HUDEP-2 (cell line): ENCODE results near the gene LCP2.

ENCODE experiments used
- DNase-seq, 76 experiments: peaks; one replicate each; lab custom pipeline; 2025; ENCODE audit not compliant: unreplicated experiment in 76 of 76; lab: John Stamatoyannopoulos, UW

Gene LCP2

DNA sequence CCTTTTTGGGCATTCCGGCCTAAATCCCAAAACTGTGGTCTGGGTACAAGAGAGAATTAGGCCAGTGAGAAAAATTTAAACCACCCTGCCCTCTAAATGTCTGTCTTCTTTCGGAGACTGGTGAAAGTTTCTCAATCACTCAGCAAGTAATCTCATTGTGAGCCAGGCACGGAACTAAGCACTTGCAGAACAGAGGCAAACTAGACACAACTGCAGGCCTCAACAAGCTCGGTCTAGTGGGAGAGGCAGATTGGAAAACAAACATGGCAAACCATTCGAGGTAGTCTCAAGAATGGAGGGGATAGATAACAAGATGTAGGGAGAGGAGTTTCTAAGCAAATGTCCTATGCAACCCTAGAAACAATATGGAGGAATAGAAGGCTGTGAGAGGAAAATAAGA, 73.7 kb downstream of the LCP2 start:
- no peak for DNase-seq

DNA sequence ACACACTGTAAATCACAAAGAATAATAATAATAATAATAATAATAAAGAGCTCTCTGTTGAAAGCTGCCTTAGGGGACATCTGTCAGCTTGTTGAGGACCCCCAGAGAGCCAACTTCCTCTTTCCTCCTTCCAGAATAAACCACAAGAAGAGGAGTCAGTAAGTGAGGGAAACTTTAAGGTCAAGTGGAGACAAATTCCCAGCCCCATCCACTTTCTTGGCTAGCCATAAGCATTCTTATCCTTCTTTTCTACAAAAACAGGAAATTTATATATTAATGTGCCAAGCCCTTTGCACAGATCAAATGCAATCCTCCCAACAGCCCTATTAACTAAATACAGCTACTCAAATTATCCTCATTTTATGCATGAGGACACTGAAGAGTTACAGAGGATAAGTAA, 74.2 kb downstream of the LCP2 start:
- no peak for DNase-seq

DNA sequence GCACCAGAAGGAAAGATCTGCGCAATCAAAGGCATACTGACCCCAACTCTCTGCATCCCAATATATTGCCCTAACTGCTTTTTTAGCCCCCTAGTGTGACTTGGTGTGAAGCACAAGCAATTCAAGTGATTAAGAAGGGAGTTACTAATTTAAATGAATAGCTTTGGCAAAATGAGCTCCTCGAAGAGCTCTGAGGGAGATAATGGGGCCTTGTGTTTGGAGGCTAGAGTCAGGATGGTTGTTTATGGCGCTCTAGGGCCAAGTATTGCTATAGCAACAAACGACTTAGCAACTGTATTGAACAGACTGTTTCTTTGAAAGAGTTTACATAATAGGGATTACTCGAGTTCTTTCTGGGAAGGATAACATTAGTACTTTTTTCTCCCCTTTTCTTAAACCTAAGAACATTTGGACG, 76.2 kb downstream of the LCP2 start:
- DNase-seq: peak in 1 of 76 experiments; percentile 1

DNA sequence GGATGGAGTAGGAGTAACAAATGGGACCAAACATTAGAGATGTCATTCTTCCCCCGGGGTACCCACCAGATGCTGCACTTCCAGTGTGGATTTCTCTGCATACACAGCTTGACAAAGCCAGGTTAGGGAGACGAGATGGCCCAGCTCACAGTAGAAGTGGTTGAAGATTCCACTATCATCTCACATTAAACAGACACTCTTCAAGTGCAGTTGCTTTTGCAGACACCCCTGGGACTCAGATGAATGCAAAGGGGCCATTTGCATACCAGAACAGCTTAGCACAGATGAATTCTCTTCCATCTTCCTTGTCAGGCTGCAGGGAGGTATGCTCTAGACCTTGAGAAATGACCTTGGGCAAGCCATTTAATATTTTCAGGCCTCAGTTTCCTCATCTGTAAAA, 77.4 kb downstream of the LCP2 start:
- no peak for DNase-seq

DNA sequence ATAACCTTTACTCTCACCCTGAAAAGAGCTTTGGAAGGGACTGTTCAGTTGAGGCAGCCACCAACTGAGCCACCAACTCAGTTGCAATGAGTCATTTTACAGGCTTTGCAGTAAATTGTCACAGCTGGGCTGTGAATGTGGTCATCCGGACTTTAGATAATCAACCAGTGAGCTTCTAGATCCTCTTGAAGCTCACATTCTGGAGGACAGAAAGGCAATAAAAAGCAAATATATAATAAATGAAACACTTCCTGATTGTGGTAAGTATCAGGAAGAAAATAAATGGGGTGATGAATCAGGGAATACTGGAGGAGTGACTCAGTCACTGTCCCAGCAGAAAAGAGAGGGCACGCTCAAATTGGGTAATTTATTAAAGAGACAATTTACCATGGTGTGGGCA, 78.0 kb downstream of the LCP2 start:
- DNase-seq: no peak

DNA sequence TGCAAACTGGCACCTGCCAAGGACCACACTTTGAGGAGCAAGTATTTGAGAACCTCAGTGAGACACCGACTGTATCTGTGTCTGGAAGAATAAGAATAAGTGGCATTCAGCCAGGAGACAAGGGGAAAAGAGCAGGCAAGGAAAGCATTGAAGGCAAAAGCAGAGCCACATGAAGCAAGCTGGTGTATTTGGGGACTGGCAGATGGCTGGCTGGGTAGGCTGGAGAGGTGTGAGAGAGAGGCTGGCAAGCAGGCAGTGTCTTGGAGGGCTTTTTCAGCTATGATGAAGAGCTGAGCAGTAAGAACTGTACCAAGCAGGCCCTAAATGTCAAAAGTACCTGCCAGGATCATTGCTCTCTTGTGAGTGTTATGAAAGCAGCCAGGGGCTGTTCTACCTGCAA, 78.9 kb downstream of the LCP2 start:
- no peak for DNase-seq

DNA sequence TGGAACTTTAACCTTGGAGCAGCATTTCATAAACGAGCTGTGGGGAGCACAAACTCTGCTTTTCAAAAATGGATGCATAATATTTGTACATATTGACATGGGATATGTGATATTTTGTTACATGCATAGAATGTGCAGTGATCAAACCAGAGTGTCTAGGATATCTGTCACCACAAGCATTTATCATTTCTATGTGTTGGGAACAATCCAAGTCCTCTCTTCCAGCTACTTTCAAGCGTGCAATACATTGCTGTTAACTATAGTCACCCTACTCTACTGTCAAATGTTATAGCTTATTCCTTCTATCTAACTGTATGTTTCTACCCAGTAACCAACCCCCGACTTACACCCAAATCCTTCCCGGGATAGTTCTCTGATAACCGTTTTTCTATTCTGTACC, 79.7 kb downstream of the LCP2 start:
- no peak for DNase-seq

DNA sequence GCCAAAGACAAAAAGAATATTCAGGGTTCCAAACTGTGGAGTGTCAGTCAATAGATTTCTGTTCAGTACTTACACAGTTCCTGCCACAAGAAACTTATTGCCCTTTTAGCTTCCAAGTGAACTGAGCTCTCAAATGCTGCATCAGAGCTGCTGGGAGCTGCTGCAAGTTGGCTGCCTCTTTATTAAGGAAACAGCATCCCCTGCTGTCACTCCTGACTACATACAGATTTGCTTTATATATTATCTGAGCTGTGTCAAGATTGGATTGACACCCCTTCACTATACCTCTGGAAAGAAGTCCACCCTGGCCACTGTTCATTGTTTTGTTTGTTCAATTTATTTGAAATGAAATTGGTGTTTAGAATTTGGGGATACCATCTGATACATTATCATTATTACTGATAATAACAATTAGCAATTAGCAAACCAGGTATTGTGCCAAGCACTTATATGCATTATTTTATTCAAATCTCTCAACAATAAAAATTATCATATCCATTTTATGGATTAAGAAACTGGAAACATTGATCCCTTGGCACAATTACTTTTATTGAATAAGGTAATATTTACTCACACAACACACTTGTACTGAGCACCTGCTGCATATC, 81.2 kb downstream of the LCP2 start:
- DNase-seq: peak in 31 of 76 experiments; percentile 1 to 57 (median 14)

DNA sequence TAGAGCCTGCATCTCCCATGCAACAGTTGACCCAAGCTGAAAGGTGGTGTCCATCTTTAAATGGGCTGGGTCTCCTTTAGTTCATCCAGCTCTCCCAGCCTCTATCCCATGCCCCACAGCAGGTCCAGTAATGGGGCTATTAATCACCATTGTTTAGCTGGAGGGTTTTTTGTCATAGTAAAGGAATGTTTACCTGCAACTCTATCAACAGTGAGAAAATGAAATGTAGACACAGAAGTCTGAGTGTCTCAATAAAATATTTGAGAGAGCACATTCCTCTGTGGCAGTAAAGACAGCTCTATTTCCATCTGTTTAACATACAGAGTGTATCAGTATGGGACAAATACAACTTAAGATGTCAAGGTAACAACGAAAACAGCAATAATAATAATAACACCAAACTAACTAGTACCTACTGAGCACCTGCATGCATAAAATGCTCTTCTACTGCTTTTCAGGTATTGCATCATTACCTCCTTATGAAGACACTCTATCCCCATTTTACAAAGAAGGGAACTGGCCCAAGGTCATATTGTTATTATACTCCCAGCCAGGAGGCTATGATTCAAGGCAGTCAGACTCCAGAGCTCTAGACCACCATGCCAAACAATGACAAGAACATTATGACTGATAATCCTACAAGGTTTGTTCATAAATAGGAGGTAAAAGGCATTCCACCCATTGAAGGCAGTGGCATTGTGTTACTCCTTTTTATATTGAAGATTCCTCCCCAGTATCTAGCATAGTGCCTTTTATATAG, 85.8 kb downstream of the LCP2 start:
- no peak for DNase-seq

DNA sequence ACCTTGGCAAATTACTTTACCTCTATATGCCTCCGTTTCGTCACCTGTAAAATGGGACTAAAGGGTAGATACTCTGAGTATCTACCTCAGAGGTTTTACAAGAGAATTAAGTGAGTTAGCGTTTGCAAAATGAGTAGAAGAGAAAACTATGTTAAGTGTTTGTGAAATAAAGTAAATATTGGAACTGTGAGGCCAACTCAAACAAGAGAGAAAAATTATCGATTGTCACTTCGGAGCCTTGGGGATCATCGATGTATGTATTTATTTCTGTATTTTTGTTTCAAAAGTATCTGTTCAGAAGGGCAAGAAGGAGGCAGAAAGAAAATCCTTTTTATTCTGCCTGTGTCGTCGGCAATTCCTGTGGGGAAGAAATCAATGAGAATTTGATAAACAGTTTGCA, 90.6 kb downstream of the LCP2 start:
- no peak for DNase-seq

DNA sequence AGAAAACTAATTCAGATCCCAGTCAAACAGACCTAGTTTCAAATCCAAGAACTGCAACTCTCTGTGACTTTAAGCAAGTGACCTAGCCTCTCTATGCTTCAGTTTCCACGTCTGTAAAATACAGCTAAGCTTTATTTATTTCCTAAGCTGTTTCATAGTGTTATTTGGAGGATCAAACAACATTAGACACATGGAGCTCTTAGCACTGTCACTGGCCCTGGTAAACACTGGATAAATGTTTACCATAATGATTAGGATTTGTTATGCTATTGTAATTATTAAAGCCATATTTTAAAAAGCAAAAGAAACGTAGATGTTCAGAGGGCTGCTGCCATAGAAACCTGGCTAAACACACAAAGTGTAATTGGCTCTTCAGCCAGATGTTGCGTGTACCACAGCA, 91.4 kb downstream of the LCP2 start:
- DNase-seq: no peak

DNA sequence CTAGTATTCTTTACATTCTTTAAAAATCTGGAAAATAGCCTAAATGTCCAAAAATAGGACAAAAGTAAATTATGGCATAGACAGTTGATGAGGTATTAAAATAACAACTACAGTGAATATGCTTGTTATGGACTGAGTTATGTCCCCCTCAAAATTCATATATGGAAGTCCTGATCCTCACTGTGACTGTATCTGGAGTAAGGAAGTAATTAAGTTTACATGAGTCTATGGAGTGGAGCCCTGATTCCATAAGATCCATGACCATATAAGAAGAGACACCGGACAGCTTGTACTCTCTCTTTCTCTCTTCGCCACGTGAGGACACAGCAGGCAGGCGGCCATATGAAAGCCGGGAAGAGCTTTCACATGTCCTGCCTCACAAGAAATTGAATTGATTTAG, 93.4 kb downstream of the LCP2 start:
- DNase-seq: no peak

DNA sequence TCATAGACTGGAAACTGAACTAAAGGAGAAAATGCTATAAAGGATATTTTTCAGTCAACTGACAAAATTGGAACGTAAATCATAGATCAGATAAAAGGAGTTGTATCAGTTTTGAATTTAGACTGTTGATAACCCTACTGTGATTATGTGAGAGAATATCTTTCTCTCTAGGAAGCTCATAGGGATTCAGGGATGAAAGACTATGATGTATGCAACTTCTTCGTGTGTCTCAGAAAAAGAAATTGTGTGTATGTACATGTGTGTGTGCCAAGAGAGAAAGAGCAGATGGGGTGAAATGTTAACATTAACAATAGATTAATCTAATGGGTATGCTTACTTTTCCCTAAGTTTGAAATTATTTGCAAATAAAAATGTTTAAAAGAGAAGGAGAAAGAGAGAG, 95.5 kb downstream of the LCP2 start:
- no peak for DNase-seq

DNA sequence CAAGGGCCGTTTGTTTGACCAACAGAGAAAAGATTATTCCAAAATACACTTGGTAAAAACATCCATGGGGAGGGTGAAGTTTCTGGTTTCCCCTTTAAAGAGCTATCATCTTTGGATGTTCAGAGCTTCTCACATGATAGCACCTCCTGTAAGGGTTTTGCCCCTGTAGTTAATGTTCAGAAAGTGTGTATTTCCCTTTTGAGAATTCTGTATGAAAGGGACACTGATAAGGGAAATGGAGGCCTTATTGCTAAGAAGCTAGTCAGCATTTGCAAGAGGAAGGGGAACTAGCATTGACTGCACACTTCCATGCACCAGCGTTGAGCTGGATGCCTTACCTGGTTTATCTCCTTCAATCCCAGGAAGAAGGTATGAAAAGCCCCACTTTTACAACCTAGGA, 96.3 kb downstream of the LCP2 start:
- DNase-seq: no peak

DNA sequence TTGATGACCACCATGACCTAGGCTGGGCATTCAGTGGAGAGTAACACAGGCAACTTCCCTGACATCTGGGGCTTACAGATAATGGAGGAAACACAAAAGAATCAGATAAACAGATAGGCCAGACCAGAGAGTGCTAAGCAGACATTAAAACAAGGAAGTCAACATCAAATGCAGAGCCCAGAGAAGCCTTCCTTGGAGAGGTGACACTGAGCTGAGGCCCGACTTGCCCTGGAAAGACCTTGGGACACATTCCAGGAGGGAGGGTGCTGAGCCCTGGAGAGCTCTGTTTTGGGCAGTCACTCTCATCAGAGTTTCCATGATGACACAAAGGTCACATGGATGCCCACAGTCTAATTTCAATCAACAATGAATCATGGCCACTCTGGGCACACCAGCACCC, 96.7 kb downstream of the LCP2 start:
- peak in 46 of 76 experiments; percentile 2 to 68 (median 20) for DNase-seq
